Activated T-cell treated with anti-CD3 and anti-CD28 coated beads, Interleukin-2, amount 50 U/mL, for 1 hour (primary cell): ENCODE results near the gene XIRP1.

Experiments
- DNase-seq: peaks from one replicate; pipeline ENCODE4 v3.0.0-alpha.2; 2020

XIRP1 gene

GRCh38 chr3:39140341-39140971 is 51.9 kb downstream of the XIRP1 start:
- DNase-seq: peak; percentile 40

GRCh38 chr3:39139442-39139841 is 53.0 kb downstream of the XIRP1 start:
- DNase-seq: no peak

- DNase-seq: peak; percentile 42
Measured at GRCh38 chr3:39138804-39139415, 53.5 kb downstream of the XIRP1 start.

- peak; percentile 54 for DNase-seq
Measured at GRCh38 chr3:39137991-39138803, 54.2 kb downstream of the XIRP1 start.

GRCh38 chr3:39137435-39137936 is 54.9 kb downstream of the XIRP1 start:
- no peak for DNase-seq

- peak; percentile 51 for DNase-seq
Measured at GRCh38 chr3:39136533-39137434, 55.6 kb downstream of the XIRP1 start.

GRCh38 chr3:39135170-39135805 is 57.1 kb downstream of the XIRP1 start:
- DNase-seq: no peak

- DNase-seq: no peak
Measured at GRCh38 chr3:39134305-39134704, 58.1 kb downstream of the XIRP1 start.

GRCh38 chr3:39133822-39134221 is 58.6 kb downstream of the XIRP1 start:
- no peak for DNase-seq
